Measurements from ENCODE around the gene VEPH1.

DNA sequence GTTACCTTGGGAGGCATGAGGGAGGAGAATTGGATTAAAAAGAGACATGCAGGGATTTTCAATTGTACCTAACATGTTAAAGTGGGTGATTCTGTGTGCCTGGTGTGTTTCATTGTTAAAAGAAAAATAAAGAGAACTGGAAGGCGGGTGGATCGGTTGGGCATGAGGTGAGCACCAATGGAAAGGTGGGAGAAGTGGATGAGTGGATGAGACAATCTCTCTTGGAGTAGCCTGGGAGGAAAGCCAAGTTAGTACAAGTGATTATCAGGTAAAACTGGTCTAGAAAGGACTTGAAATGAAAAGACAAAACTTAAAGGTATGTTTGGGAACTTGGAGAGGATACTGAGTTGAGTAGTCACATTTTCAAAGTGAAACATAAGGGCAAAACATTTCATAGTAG is 12.1 kb downstream of the VEPH1 start:
- no peak for TF ChIP-seq POLR2AphosphoS5 (IDR thresholded peaks at IDR 0.05; ENCODE audit: low read depth)
- TF ChIP-seq, protein P1, sequence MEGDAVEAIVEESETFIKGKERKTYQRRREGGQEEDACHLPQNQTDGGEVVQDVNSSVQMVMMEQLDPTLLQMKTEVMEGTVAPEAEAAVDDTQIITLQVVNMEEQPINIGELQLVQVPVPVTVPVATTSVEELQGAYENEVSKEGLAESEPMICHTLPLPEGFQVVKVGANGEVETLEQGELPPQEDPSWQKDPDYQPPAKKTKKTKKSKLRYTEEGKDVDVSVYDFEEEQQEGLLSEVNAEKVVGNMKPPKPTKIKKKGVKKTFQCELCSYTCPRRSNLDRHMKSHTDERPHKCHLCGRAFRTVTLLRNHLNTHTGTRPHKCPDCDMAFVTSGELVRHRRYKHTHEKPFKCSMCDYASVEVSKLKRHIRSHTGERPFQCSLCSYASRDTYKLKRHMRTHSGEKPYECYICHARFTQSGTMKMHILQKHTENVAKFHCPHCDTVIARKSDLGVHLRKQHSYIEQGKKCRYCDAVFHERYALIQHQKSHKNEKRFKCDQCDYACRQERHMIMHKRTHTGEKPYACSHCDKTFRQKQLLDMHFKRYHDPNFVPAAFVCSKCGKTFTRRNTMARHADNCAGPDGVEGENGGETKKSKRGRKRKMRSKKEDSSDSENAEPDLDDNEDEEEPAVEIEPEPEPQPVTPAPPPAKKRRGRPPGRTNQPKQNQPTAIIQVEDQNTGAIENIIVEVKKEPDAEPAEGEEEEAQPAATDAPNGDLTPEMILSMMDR (IDR thresholded peaks at IDR 0.05; ENCODE audit: insufficient read depth, low read length), result no peak
- TF ChIP-seq, protein P2, sequence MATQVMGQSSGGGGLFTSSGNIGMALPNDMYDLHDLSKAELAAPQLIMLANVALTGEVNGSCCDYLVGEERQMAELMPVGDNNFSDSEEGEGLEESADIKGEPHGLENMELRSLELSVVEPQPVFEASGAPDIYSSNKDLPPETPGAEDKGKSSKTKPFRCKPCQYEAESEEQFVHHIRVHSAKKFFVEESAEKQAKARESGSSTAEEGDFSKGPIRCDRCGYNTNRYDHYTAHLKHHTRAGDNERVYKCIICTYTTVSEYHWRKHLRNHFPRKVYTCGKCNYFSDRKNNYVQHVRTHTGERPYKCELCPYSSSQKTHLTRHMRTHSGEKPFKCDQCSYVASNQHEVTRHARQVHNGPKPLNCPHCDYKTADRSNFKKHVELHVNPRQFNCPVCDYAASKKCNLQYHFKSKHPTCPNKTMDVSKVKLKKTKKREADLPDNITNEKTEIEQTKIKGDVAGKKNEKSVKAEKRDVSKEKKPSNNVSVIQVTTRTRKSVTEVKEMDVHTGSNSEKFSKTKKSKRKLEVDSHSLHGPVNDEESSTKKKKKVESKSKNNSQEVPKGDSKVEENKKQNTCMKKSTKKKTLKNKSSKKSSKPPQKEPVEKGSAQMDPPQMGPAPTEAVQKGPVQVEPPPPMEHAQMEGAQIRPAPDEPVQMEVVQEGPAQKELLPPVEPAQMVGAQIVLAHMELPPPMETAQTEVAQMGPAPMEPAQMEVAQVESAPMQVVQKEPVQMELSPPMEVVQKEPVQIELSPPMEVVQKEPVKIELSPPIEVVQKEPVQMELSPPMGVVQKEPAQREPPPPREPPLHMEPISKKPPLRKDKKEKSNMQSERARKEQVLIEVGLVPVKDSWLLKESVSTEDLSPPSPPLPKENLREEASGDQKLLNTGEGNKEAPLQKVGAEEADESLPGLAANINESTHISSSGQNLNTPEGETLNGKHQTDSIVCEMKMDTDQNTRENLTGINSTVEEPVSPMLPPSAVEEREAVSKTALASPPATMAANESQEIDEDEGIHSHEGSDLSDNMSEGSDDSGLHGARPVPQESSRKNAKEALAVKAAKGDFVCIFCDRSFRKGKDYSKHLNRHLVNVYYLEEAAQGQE (IDR thresholded peaks at IDR 0.05; ENCODE audit: insufficient replicate concordance, low read depth), result no peak
